HG03354 (cell line): ENCODE results near the gene ADCY3.

ENCODE experiments used
- ATAC-seq: cut with Tn5 transposase; IDR thresholded peaks from one replicate; pipeline ENCODE4 v1.9.1; 2021; ENCODE audit warnings: mild to moderate bottlenecking; ENCODE audit not compliant: unreplicated experiment, poor library complexity, severe bottlenecking

ADCY3 gene

GRCh38 chr2:24792874-24793760 is 126.9 kb downstream of the ADCY3 start, which contains the start of the genes CENPO and PTRHD1:
TSS of gene CENPO (plus strand) at chr2:24793425. CDS start at chr2:24793920, 495 bp downstream.
TSS of gene PTRHD1 (minus strand) at chr2:24793391. CDS start at chr2:24793377, 14 bp downstream.
- peak; percentile 95 for ATAC-seq

GRCh38 chr2:24792542-24792873 is 127.5 kb downstream of the ADCY3 start:
- no peak for ATAC-seq

DNA sequence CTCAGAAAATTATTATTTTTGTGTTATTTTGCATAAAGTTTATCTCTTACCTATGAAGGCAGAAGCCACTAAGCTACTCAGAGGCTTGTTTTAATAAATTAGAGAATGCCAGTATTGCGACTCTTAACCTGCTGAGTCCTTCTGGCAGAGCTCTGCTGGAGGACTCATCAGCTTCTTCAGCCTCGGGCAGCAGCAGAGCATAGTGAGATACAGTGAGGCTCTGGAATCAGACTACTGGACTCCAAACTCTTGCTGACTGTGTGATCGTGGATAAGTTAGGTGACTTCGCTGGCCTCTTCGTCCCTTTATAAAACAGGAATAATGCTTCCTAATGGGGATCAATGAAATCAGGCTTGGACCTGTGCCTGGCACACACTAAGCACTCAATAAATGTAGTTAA is 128.6 kb downstream of the ADCY3 start:
- no peak for ATAC-seq

GRCh38 chr2:24788816-24789215 is 131.2 kb downstream of the ADCY3 start:
- ATAC-seq = no peak

DNA sequence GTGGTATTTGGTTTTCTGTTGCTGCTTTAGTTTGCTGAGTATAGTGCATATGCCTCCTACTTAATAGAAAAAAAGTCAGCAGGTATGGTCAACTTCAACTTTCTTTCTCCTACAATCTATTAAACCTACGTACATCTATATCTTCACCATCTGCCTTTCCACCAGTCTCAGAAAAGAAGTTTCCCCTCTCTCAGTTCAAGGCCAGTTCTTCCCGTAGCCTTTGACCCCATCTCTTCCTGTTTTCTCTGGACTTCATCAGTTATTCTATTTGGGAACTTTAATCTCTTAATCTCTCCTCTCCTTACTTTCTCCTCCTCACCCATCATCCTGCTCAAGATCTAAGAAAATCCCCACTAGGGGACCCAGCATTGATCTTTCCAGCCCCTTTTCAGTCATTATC is 132.5 kb downstream of the ADCY3 start:
- no peak for ATAC-seq

DNA sequence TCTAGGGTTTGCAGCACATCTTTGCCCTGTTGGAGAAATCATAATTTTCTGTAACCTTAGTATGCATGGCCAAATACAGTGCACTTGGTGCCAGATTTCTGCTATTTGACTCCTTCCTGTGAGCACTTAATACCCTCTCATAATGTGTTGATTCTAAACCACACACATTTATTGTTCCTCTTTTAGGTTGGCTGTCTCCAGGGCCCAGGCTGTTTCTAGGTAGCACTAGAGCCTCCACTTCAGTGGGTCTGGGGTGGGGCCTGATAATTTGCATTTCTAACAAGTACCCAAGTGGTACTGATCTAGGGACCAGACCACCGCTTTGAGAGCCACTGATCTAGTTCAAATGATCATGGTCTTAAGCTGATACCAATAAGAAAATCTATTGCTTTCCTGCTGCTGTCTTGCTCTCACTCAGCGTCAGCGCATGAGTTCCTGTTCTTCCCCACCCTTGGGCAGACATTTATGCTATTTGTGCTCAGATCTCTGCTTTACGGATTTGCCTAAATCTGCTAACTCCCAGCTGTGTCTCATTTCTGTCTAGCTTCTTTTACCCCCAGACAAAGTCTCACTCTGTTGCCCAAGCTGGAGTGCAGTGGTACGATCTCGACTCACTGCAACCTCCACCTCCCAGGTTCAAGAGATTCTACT is 134.2 kb downstream of the ADCY3 start:
- ATAC-seq = peak; percentile 95

- ATAC-seq = no peak
These were observed 136.4 kb downstream of the ADCY3 start for GRCh38 chr2:24783641-24784040.

- no peak for ATAC-seq
These were observed 140.9 kb downstream of the ADCY3 start for GRCh38 chr2:24779116-24779515.

DNA sequence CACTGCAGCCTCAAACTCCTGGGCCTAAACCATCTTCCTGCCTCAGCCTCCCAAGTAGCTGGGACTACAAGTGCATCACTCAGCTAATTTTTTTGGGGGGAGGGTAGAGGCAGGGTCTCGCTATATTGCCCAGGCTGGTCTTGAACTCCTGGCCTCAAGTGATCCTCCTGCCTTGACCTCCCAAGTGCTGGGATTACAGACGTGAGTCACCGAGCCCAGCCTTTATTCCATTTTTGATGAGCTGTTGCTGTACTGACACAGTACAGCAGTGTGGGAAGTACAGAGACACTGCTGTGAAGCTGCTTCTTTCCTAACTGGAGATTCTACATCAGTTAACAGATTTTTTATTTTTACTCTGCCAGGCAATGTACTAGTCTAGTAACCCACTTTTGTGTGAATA is 145.7 kb downstream of the ADCY3 start:
- no peak for ATAC-seq

GRCh38 chr2:24771764-24772586 is 148.1 kb downstream of the ADCY3 start:
- no peak for ATAC-seq

- no peak for ATAC-seq
These were observed 149.0 kb downstream of the ADCY3 start for GRCh38 chr2:24771061-24771460.
